OCI-M1 (cell line): ENCODE results near the gene MAPKBP1.

Experiments used
- DNase-seq: peaks from one replicate; lab custom pipeline; 2025; lab: John Stamatoyannopoulos, UW

The MAPKBP1 gene

GRCh38 chr15:41868321-41868720 lies 94.0 kb downstream of the MAPKBP1 start:
- no peak for DNase-seq

GRCh38 chr15:41869770-41870688 lies 95.7 kb downstream of the MAPKBP1 start:
- no peak for DNase-seq

GRCh38 chr15:41870689-41871081 lies 96.4 kb downstream of the MAPKBP1 start:
- no peak for DNase-seq

- no peak for DNase-seq
Observed at GRCh38 chr15:41871175-41871905, 97.1 kb downstream of the MAPKBP1 start.

GRCh38 chr15:41872166-41872747 lies 98.0 kb downstream of the MAPKBP1 start:
- no peak for DNase-seq

- no peak for DNase-seq
Observed at GRCh38 chr15:41873711-41874110, 99.4 kb downstream of the MAPKBP1 start.

- no peak for DNase-seq
Observed at GRCh38 chr15:41874736-41875135, 100.5 kb downstream of the MAPKBP1 start.

- DNase-seq, result no peak
Observed at GRCh38 chr15:41876007-41876406, 101.7 kb downstream of the MAPKBP1 start.

GRCh38 chr15:41876689-41877088 lies 102.4 kb downstream of the MAPKBP1 start:
- no peak for DNase-seq
